Right hindlimb (tissue), 1 donor: ENCODE data around the gene PDE4A.

Source experiments
- DNase-seq: peaks from one replicate; pipeline ENCODE4 v3.0.0-alpha.2; 2018

The PDE4A gene

GRCh38 chr19:10516671-10517286 is 96.4 kb downstream of the PDE4A start:
- no peak for DNase-seq

GRCh38 chr19:10517361-10517759 is 97.0 kb downstream of the PDE4A start, which contains the start of gene S1PR5:
Gene S1PR5 (minus strand): TSS chr19:10517447. CDS start chr19:10515011, 2,436 bp downstream.
- DNase-seq, result peak; percentile 39

DNA sequence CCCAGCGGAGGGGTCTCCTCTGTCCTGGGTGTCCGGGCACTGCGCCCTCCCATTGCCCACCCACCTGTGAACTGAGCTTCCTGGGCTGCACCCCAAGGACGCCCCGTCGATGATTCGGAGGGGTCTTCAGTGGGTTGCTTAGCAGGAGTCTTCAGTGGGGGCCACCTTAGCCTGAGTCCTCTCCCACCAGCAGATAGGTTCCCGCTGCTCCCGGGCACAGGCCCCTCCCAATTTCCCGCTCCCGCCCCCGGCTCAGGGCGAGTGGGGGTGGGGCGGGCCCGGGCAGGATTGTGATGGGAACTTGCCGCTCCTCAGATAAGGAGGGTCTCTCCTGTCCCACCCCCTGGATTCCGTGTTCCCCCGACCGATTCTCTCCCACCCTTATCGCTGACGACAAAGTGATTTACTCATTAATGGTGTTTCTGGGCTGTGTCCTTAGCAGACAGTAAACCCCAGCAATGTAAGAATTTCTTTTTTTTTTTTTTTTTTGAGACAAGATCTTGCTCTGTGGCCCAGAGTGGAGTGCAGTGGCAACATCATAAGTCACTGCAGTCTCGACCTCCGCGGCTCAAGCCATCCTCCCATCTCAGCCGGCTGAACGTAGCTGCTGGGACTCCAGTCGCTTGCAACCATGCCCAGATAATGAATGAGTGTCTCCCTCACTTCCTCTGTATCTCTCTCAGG is 97.6 kb downstream of the PDE4A start:
- peak; percentile 34 for DNase-seq

GRCh38 chr19:10518444-10519361 is 98.4 kb downstream of the PDE4A start:
- DNase-seq, result no peak
